ENCODE data around the gene PCP2.

PCP2 gene

GRCh38 chr19:7607874-7608560 lies 25.5 kb downstream of the PCP2 start:
- TF ChIP-seq CTCF (IDR thresholded peaks at IDR 0.05; ENCODE audit: insufficient read depth, low read depth, low read length, missing control alignments): no peak
- DNase-seq (ENCODE audit: low read depth): no peak
- no peak overlapping the region for H3K4me3 ChIP-seq (ENCODE audit: low read length)

GRCh38 chr19:7607212-7607873 lies 26.2 kb downstream of the PCP2 start:
- no peak for DNase-seq (ENCODE audit: low read depth)
- no peak for TF ChIP-seq CTCF (IDR thresholded peaks at IDR 0.05; ENCODE audit: insufficient read depth, low read depth, low read length, missing control alignments)
- H3K4me3 ChIP-seq (ENCODE audit: low read length): no peak overlapping the region

GRCh38 chr19:7606289-7606688 lies 27.2 kb downstream of the PCP2 start:
- no peak overlapping the region for H3K4me3 ChIP-seq (ENCODE audit: low read length)
- TF ChIP-seq CTCF (IDR thresholded peaks at IDR 0.05; ENCODE audit: insufficient read depth, low read depth, low read length, missing control alignments): no peak
- no peak for DNase-seq (ENCODE audit: low read depth)

GRCh38 chr19:7605490-7606222 lies 27.9 kb downstream of the PCP2 start:
- no peak overlapping the region for H3K4me3 ChIP-seq (ENCODE audit: low read length)
- TF ChIP-seq CTCF (IDR thresholded peaks at IDR 0.05; ENCODE audit: insufficient read depth, low read depth, low read length, missing control alignments): no peak
- DNase-seq (ENCODE audit: low read depth): peak; percentile 34

- no peak for TF ChIP-seq CTCF (IDR thresholded peaks at IDR 0.05; ENCODE audit: insufficient read depth, low read depth, low read length, missing control alignments)
- no peak for DNase-seq (ENCODE audit: low read depth)
- no peak overlapping the region for H3K4me3 ChIP-seq (ENCODE audit: low read length)
These were observed 29.6 kb downstream of the PCP2 start for GRCh38 chr19:7603919-7604318.

GRCh38 chr19:7602935-7603497 lies 30.5 kb downstream of the PCP2 start:
- no peak overlapping the region for H3K4me3 ChIP-seq (ENCODE audit: low read length)
- no peak for TF ChIP-seq CTCF (IDR thresholded peaks at IDR 0.05; ENCODE audit: insufficient read depth, low read depth, low read length, missing control alignments)
- no peak for DNase-seq (ENCODE audit: low read depth)

Data from epithelial cell of esophagus (primary cell).